ENCODE measurements around the gene UCMA.
A peak's percentile ranks its signal among the peaks of the same experiment; 100 is the strongest.

The UCMA gene

DNA sequence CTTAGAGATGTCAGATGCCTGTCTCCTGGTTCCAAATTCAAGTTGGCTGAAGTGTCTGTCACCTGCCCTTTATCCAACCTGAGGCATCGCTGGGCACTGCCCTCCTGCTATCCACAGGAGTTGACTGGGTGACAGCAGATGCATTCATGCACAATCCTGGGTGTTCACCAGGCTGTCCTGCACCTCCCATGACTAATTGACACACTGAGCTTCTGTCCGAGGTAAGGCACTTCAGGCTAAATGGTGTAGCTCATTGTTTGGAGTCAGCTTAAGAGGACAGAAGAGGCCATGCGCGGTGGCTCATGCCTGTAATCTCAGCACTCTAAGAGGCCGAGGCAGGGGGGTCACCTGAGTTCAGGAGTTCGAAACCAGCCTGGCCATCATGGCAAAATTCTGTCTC lies 2.4 kb downstream of the UCMA start:
- DNase-seq, result no peak

DNA sequence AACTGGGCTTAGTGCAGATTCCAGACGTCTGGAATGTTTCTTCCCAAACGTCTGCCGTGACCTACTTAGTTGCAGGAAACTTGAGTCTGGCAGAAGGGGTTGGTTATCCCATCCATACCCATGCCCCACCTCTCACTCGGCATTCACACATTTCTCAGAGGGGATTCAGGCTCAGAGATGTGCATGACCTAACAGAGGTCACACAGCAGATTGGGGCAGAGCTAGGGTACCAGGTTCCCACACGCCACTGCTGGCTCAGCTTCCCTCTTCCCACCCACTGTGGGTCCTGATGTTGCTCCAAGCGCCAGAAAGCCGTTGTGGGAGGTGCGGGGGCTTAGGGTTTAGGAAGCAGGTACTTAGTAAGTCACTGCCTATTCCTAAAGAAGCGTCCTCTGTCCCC lies 3.0 kb downstream of the UCMA start:
- no peak for DNase-seq

DNA sequence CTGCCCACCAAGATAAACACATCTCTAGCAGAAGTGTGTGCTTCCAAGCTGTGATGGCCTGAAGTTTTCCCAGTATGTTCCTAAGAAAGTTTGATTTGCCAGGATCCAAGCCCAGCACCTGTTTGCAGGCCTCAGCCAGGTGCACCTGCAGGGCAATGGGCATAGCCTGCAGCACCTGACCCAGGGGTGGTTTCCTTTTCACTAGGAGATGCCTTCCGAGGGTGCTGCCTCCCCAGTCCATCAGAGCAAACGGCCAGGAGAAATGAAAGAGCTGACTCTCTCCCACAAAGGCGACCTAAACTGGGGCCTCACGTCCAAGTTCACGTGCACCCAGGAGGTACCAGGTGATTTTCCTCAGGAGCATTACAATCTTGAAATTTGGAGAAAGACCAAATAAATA lies 7.1 kb downstream of the UCMA start:
- DNase-seq, result no peak

DNA sequence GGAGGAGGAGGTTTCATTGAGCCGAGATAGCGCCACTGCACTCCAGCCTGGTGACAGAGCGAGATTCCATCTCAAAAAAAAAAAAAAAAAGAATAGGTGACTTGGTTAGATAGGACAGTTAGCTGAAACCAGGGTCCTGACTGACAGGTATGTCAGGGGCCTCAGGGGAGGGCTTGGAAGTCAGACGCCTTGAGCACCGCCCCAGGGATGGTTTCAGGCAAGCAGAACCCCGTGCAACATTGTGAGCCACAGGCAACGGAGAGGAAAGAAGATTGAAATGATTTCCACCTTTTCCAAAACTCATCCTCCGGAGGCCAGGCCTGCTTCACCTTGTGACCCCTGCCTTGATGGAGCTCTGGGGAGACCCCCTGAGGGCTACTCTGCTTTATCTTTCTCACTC lies 8.6 kb downstream of the UCMA start:
- no peak for DNase-seq

DNA sequence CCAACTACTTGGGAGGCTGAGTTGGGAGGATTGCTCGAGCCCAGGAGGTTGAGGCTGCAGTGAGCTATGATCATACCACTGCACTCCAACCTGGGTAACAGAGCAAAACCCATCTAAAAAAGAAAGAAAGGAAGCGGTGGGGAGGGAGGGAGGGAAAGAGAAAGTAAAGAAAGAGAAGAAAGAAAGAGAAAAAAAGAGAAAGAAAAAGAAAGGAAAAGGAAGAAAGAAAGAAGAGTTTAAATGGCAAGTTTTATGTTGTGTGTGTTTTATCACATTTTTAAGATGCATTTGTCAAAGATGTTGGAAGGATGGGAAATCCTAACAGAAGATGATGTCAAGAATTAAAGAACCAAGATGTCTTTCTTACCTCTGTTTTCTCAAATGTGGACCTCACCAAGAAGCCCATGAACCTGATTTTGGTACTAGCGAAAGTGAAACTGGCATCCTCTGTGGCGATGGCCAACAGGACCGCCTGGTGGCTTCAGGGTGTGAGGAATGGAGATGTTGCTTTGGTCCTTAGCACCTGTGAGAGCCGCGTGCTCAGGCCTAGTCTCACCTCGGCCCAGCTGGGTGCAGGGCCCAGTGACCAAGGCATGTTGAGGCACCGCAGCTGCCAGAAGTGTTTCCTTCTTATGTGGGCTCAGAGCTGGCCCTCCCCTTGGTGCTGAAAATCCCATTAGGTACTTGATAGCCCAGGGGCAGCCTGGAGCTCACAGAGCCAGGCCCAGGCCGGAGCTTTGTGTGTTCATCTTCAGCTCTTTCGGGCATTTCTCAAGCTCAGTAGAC lies 9.8 kb downstream of the UCMA start:
- no peak for DNase-seq

DNA sequence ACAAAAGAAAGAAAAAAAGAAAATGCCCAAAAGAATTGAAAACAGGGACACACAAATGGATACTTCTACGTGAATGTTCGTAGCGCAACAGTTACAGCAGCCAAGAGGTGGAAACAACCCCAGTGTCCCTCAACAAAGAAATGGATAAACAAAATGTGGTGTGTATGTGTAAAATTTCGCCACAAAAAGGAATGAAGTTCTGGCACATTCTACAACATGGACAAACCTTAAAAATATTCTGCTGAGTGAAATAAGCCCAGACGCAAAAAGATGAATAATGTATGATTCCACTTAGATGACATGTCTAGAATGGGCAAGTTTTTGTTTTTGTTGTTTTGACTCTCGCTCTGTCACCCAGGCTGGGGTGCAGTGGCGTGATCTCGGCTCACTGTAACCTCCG lies 10.9 kb downstream of the UCMA start:
- DNase-seq, result no peak

DNA sequence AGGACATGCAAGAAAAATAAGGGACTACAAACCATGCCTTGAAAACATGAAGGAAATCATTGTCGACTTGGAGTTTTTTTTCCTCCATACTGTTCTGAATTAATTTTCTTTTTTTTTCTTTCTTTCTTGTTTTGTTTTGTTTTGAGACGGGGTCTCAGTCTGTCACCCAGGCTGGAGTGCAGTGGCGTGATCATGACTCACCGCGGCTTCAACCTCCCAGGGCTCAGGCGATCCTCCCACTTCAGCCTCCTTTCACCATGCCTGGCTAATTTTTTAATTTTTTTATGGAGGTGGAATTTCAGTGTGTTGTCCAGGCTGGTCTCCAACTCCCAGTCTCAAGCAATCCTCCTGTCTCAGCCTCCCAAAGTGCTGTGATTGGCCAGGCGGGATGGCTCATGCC lies 11.6 kb downstream of the UCMA start:
- no peak for DNase-seq

DNA sequence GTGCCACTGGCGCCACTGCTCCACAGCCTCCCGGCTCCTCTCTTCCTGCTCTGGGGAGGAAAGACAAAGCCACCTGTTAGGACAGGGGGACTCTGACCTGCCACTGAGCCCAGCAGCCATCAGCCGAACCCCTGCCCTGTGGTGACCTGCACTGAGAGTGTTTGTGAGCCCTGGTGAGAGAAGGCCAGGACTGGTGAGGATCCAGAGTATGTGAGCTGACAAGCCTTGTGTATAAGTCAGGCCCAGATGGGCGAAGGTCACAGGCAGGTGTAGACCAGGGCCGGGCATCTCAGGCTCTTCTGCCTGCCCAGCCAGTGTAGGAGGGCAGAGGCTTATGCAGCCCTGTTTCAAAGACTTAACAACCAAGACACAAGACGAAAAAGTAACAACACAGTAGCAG lies 12.0 kb downstream of the UCMA start:
- DNase-seq, result no peak

DNA sequence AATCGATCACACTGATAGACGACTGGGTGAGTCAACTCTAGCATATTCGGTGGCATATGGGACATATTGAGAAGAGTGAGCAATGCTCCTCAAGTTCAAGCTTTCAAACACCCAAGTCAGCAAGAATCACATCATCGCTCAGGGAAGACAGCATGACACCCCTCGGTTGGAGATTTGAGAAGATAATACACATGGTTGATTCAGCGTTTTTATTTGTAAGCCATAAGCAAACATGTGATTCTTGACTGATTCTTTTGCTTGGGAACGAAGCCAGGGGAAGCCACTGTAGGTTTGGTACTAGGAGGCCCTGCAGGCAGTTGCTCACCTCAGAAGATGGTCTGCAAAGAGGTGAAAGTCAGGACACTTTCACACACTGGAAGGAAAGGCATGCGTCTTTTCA lies 12.6 kb downstream of the UCMA start:
- DNase-seq, result no peak

DNA sequence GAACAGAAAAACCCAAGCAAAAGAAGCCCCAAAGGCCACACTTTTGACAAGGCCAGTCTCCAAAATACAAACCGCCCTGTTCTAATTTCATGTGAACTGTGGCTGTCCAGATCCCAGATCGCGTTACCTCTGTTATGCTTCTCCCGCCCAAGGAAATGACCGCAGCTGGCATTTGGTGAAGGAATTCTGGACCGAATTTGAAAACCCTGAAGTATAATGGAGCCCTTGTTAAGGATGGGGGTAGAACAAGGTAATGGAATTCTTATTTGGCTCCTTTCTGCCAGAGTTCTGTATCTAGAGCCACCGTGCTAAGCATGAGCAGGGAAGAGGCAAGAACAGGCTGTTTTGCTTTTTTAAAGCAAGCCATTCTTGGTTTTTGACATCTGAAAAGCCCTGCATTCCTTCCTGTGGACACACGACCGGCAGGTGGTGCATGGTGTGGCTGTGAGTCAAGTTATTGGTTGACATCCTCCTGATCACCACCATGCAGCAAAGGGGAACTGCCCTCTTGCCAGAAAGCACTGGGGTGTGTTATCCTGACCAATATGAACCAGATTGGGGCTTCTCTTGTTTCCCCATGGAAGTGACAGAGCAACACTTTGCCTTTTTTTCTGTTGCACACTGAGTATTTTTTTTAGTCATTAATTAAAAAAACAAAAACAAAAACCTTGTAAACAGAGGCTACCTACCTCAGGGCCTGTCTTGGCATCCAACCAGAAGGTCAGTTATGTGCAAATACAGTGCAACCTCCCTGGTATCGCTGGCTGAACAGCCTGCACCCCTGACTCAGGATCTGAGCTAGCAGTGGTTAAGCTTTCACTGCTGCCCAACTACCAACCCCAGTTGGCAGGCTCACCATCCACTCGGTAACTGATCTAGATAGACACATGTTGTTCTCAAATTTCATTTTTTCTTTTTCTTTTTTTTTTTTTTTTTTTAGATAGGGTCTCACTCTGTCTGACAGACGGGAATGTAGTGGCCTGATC lies 14.2 kb downstream of the UCMA start:
- peak; percentile 55 for DNase-seq

DNA sequence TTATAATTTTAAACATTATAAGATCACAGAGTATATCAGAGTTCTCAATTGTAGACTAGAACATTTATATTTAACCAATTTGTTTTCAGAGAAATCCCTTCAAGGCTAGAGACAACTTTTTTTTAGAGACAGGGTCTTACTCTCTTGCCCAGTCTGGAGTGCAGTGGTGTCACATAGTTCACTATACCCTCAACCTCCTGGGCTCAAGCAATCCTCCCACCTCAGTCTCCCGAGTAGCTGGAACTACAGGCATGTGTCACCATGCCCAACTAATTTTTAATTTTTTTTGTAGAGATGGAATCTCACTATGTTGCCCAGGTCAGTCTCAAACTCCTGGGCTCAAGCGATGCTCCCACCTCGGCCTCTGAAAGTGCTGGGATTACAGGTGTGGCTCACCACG lies 15.3 kb downstream of the UCMA start:
- DNase-seq, result no peak

DNA sequence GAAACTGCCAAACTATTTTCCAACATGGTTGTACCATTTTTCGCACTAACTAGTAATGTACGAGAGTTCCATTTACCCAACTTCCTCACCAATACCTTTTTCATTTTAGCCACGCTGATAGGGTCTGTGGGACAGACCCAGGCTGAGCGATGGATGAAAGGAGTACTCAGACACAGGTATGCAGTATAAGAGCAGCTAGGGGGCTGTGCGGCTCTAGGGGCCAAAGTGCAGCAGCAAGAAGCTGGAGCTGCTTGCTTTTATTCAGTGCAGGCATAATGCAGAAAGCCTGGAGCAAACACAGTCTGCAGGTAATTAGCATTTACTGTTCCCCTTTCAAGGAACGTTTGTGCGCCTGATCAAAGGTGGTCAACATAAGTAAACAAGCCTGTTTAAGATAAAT lies 21.0 kb downstream of the UCMA start:
- no peak for DNase-seq

DNA sequence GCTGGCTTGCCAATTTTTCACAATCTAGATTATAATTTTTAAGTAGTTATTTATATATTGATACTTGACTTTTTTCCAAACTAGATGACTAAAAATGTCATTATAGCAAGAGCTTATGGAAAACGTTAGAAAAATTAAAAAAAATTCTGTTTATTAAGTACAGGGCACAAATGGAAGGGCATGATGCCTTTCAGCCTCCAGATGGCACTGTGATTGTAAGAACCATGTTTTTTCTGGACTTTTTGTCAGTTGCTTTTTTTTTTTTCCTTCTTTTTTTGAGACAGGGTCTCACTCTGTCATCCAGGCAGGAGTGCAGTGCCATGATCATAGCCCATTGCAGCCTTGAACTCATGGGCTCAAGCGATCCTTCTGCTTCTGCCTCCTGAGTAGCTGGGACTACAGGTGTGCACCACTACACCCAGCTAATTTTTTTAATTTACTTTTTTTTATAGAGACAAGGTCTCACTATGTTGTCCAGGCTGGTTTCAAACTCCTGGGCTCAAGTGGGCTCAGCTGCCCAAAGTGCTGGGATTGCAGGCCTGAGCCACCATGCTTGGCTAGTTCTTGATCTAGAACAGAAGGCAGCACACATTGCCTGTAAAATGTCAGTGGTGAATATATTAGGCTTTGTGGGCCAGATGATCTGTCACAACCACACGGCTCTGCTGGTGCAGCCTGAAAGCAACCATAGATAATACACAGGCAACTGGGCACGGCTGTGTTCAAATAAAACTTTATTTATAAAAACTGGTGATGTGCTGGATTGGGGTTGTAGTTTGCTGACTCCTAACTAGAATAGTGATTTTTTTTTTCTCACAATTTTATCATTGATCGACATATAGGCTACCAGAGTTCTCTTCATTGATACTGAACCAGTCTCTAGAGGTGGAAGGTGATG lies 27.4 kb downstream of the UCMA start:
- DNase-seq, result no peak

DNA sequence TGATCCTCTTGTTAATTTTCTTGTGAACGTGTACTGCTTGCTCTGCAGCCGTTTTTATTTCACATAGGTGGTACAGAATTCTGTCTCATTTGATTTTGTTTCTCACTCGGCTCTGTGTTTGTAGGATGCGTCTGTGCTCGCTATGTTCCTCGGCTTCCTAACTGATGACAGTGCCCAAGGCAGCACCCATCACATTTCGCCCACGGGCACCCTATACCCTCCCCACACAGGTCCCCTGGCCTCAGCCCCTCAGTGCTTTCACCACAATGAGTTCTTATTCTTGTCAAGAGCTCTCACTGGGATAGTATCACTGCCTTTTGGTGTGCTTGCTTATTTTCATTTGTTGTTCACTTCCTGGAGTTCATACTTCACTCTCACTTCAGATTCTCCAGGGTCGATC lies 28.1 kb downstream of the UCMA start:
- no peak for DNase-seq

DNA sequence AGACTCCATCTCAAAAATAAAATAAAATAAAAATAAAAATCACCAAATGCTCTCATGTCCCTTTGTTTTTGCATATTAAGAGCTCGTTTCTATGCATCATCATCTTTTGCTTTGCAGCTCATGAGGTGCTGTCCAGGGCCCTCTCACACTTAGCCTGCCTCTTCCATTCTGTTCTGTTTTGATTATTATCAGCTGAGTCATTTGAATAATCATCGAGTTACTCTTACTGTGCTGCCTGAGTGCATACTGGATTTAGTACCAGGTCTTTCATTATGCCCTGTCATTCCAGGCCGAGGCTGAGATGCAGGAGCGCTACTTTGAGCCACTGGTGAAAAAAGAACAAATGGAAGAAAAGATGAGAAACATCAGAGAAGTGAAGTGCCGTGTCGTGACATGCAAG lies 33.0 kb downstream of the UCMA start:
- no peak for DNase-seq

DNA sequence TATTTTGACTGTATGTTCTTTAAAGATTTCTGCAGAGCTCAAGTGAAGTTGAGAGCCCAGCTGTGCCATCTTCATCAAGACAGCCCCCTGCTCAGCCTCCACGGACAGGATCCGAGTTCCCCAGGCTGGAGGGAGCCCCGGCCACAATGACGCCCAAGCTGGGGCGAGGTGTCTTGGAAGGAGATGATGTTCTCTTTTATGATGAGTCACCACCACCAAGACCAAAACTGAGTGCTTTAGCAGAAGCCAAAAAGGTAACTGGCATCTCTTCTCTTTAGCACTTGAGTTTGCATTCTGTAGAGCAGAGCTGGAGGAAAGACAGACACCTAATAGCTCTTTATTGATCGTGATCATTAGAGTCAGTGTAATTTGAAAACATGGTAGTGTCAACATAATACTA lies 39.2 kb downstream of the UCMA start:
- no peak for DNase-seq

DNA sequence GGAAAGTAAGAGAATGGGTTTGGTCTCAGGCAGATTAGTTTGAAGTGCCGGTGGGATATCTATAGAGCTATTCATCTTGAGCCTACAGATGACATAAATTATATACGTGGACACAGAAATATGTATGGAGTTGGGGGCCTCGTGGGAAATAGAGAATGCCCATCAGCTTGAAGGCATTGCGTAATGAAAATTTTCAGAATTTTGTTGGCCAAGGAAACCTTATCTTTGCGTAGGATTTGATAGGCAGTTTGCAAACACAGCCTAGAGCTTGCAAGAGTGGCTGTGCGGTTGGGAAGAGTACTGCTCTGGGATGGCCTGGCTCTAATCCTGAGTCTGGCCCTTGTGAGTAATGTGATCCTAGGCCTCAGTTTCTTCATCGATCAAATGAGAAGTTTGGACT lies 40.5 kb downstream of the UCMA start:
- DNase-seq, result no peak

DNA sequence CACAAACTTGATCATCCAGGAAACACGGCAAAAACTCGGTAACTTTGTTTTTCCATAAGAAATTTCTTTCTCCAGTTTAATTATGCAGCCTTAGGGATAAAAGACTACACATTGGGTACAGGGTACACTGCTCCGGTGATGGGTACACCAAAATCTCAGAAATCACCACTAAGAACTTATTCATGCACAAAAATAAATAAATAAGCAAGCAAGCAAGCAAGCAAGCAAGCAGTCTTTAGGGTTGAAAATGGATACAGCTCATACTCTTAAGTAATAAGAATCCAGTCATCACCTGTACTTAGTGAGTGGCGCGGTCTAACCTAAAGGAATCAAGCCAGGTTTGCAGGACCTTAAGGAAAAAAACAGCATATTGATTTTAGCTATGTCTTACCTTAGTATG lies 42.8 kb downstream of the UCMA start:
- no peak for DNase-seq

DNA sequence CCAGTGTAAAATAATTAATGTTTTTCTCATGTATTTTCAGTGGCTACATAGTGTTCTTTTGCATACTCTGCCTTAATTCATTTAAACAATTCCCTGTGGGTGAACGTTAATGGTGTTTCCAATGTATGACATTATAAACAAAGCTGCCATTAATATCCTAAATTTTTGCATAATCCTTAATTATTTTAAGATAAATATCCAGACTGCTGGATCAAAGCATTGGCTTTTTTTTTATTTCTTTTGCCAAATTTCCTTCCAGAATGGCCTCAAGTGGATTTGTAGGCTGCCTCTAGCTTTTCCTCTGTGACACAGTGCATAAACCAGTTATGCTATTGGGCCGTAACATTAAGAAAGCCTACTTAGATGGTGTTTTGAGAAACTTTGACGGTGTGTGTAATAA lies 43.4 kb downstream of the UCMA start:
- no peak for DNase-seq

DNA sequence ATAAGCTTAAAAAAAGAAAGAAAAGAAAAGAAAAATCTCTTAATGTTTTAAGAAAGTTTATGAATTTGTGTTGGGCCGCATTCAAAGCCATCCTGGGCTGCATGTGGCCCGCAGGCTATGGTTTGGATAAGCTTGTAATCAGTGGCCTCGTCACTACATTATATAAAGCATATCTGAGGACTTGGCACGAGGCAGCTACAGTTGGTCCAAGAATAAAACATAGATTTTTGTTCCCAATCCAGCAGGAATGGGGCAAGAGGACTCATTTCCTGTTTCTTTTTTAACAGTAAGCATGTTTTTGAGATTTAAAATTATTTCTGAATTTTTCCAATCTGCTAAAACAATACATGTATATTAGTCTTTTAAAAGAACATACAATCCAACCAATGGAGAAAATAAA lies 44.2 kb downstream of the UCMA start:
- no peak for DNase-seq

DNA sequence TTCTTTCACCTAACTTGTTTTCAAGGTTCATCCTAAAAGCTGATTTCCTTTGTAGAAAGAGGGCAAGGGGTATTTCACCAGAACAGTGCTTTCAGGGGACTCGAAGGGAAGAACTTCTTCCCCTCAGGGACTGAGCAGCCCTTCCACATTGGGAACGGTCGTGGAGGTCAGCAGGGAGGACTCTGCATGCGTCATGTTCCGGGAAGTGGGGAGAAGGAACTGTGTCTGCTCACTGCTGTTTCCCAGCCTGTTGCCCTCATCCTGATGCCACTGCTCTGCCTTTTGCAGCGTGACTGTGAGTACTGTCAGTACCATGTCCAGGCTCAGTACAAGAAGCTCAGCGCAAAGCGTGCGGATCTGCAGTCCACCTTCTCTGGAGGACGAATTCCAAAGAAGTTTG lies 45.6 kb downstream of the UCMA start:
- DNase-seq, result no peak

DNA sequence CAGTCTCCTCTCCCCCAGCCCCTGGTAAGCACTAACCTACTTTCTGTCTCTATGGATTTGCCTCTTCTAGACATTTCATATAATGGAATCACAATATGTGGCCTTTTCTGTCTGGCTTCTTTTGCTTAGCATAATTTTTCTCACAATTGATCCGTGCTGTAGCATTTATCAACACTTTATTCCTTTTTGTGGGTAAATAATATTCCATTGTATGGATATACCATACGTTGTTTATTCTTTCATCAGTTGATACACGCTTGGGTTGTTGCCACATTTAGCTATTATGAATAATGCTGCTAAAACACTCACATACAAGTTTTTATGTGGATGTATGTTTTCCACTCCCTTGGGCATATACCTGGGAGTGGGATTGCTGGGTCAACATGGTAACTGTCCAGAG lies 47.0 kb downstream of the UCMA start:
- DNase-seq, result no peak
